Measurements from ENCODE around the gene ZNF226. TPM values are rescaled to one million over a fixed set of nuclear protein-coding genes. Genes with fewer than 3 reads are reported as not detected.
"Not testable (repeated sequence)": the region's sequence is repeated elsewhere in the genome, so short reads cannot be mapped to it uniquely, and the experiment has no call there.

Gene ZNF226
- total and polyA plus RNA-seq, 2 of the 4 experiments (the other 2 are of a cell fraction) = 14.0 to 15.7 TPM

- H3K27me3 ChIP-seq (ENCODE audit: control insufficient read depth, insufficient read depth, low read length); H3K18ac ChIP-seq (ENCODE audit: low read depth, low read length); H3K27ac ChIP-seq (ENCODE audit: insufficient read depth, low read length); H3K23ac ChIP-seq (ENCODE audit: low read depth, low read length); H2BK15ac ChIP-seq (ENCODE audit: low read depth, low read length); intact Hi-C loops (cut with micrococcal nuclease); H2AK9ac ChIP-seq (replicated peaks; ENCODE audit: low read depth, low read length, poor library complexity); H2BK120ac ChIP-seq (ENCODE audit: low read depth, low read length); H3K4me1 ChIP-seq (ENCODE audit: control insufficient read depth, insufficient read depth, low read length); H3K9me1 ChIP-seq (ENCODE audit: insufficient read depth, low read length); H3K9me3 ChIP-seq (ENCODE audit: control insufficient read depth, insufficient read depth, low read length); H4K20me1 ChIP-seq (ENCODE audit: insufficient read depth, low read length); DNase-seq; H2AK5ac ChIP-seq (ENCODE audit: low read depth, low read length); H4K91ac ChIP-seq (ENCODE audit: insufficient read depth, low read depth, low read length); H2BK20ac ChIP-seq (ENCODE audit: low read depth, low read length); H3K4me3 ChIP-seq (ENCODE audit: insufficient read depth, low read depth, low read length); dilution Hi-C loops (cut with HindIII; ENCODE audit: low sequenced_read_pairs, unreplicated experiment); H2BK5ac ChIP-seq (ENCODE audit: low read depth, low read length, poor library complexity, severe bottlenecking); BruUV-seq (replicated peaks); ATAC-seq (ENCODE audit: low read depth); H4K8ac ChIP-seq (ENCODE audit: low read depth in 2 of 2, low read length in 2 of 2); H3K79me1 ChIP-seq (ENCODE audit: low read depth in 1 of 2, low read length in 2 of 2); H3K9ac ChIP-seq (ENCODE audit: low read depth, low read length); H3K56ac ChIP-seq (ENCODE audit: extremely low read depth, insufficient read depth, low read length); H3K4me2 ChIP-seq (ENCODE audit: low read depth, low read length); in situ Hi-C loops (cut with MboI; ENCODE audit: low sequenced_read_pairs); H4K5ac ChIP-seq (ENCODE audit: low read depth, low read length); H3K14ac ChIP-seq (replicated peaks; ENCODE audit: low read depth, low read length); H2AFZ ChIP-seq (replicated peaks; ENCODE audit: low read length, poor library complexity); CTCF ChIA-PET; H3K4ac ChIP-seq (ENCODE audit: low read depth, low read length): not testable (repeated sequence)
- WGBS, 2 experiments (ENCODE audit: extremely low coverage in 2 of 2, insufficient read length in 1 of 2) = no CpG with 5 or more reads among the region's 4 CpGs
- peaks cover 25% of the 10 kb centered on the region for H3K36me3 ChIP-seq (ENCODE audit: control insufficient read depth, insufficient read depth, low read length)
- POLR2A ChIA-PET (ENCODE audit: unreplicated experiment) = interaction anchor here (1.1 kb wide), 1 partner anchor 379 kb away, joined by 3 read pairs; the partner anchor contains the start of gene ZNF180
Observed at GRCh38 chr19:44121162-44121561, 43.7 kb upstream of the ZNF226 start.
